DMS114 treated with DMSO at 0.1 percent for 48 hours (cell line): ENCODE data around the gene AKAP12.

Experiments used
- DNase-seq: peaks from one replicate; lab custom pipeline; 2025; ENCODE audit not compliant: unreplicated experiment; lab: John Stamatoyannopoulos, UW

AKAP12 gene, protein sequence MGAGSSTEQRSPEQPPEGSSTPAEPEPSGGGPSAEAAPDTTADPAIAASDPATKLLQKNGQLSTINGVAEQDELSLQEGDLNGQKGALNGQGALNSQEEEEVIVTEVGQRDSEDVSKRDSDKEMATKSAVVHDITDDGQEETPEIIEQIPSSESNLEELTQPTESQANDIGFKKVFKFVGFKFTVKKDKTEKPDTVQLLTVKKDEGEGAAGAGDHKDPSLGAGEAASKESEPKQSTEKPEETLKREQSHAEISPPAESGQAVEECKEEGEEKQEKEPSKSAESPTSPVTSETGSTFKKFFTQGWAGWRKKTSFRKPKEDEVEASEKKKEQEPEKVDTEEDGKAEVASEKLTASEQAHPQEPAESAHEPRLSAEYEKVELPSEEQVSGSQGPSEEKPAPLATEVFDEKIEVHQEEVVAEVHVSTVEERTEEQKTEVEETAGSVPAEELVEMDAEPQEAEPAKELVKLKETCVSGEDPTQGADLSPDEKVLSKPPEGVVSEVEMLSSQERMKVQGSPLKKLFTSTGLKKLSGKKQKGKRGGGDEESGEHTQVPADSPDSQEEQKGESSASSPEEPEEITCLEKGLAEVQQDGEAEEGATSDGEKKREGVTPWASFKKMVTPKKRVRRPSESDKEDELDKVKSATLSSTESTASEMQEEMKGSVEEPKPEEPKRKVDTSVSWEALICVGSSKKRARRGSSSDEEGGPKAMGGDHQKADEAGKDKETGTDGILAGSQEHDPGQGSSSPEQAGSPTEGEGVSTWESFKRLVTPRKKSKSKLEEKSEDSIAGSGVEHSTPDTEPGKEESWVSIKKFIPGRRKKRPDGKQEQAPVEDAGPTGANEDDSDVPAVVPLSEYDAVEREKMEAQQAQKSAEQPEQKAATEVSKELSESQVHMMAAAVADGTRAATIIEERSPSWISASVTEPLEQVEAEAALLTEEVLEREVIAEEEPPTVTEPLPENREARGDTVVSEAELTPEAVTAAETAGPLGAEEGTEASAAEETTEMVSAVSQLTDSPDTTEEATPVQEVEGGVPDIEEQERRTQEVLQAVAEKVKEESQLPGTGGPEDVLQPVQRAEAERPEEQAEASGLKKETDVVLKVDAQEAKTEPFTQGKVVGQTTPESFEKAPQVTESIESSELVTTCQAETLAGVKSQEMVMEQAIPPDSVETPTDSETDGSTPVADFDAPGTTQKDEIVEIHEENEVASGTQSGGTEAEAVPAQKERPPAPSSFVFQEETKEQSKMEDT (N-terminal part only)

DNA sequence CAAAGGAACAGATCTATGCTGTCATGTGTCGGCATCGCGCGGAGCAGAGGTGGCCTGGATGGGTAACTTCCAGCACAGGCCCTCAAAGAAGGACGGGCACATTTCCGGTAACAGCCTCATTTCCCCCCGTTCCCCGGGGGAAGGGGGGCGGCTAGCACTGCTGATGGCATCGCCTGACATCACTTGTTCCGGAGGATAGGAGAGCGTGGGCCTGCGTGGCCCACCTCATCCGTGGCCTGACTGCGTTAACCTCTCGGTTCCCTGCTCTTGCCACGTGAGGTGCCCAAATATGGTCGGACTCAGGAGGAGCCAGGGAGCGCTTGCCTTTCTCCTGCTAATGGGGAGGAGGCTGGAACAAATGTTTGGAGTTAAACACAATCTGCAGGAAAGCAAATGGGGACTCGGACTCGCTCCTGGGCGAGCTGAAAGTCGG, at the start of gene AKAP12:
Gene AKAP12 (plus strand): TSS at position 365 of the 433 bp plus-strand sequence. CDS start 596 bp downstream, outside the sequence.
- DNase-seq, result no peak

DNA sequence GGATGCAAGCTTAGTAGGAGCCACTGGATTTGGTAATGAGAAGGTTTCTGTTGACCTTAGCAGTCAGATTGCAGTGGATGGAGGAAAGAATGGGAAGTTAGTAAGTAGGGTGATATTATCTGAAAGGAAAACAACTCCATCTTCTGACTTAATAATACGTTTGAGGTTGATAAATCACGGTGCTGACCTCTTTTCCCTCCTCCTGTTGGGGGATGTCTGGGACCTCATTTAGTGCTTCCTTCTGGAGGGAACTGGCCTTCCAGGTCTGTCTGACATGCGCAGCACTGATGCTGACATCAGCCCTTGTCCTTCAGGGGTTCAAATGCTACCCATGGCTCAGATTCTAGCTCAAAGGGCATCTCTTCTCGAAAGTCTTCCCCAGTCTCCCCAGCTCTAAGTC, 48.2 kb upstream of the AKAP12 start:
- DNase-seq, result no peak

DNA sequence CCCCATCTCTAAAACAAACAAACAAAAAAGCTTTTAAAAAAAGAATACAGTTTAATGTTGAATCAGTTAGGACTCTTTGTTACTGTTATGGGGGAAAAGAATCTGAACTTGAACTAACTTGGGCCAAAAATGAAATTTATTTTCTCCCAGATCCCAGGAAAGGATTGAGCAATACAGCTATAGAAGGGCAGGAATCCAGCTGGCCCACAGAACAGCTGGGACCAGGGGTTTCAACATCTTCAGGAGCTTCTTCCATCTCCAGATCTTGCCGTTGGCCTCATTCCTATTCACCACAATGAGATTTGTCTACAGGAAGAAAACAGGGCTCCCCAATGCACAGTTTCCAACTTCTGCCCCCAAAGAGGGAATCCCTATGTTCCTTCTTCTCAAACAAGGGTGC, 43.2 kb upstream of the AKAP12 start:
- no peak for DNase-seq

DNA sequence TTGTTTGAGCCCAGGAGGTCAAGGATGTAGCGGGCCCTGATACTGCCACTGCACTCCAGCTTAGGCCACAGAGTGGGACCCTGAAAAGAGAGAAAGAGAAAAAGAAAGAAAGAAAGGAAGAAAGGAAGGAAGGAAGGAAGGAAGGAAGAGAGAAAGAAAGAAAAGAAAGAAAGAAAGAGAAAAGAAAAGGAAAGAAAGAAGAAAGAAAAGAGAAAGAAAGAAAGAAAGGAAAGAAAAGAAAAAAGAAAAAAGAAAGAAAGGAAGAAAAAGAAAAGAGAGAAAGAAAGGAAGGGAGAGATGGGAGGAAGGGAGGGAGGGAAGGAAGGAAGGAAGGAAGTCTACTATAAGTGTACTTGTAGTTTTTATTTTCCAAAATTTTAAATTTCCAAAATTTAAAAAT, 42.2 kb upstream of the AKAP12 start:
- no peak for DNase-seq

DNA sequence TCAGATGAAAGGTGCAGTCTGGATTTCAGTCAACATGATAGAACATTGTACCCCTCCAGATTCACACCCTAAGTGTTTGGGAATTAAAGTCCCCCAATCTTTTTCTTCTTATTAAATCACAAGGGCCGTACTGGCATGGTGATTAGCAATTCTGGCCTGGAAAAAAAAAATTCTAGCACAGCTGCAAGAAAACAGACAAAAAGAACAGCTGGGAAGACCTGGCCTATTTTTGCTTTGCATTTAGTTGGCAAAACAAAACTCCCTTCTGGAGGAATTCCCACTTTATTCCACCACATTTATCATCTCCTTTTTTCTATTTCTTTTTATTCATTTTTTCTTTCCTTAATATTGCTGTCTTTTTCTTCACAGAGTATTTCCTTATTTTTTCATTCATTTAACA, 39.8 kb upstream of the AKAP12 start:
- no peak for DNase-seq

DNA sequence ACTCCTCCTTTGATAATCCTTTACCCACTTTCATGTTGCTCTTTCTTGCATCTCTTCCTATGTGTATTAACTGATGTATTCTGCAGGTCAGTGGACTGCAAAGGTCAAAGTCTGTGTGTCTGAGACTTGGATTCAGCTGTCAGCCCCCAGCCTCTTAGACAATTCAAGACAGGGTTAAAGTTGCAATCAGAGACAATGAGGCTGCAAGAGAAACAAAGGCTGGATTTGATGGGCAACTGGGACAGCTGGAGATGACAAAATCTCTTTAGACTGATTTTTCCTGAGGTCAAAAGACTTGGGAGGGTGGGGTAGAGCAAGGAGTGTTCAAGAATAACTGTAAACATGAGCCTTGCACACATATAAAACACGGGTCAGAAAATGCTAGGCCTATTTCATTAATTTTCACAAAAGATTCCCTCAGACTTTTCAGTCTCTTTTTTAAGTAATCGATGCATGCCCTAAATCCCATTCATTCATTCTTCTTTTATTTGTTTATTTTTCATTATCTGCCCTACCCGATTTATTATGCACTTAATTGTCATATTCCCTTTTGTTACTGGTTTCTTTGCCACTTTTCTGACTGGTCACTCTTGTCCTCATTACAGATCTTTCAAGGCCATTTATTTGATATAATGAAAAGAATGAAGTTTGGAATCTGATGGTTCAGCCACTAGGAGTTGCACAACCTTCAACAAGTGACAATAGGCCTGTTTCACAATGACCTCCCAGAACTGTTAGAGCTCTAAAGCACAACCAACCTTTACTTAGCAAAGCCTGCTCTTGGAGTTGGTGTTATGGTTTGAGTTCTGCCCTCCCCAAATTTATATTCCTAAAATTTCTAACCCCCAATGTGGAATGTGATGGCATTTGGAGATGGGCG, 33.8 kb upstream of the AKAP12 start:
- DNase-seq, result no peak

DNA sequence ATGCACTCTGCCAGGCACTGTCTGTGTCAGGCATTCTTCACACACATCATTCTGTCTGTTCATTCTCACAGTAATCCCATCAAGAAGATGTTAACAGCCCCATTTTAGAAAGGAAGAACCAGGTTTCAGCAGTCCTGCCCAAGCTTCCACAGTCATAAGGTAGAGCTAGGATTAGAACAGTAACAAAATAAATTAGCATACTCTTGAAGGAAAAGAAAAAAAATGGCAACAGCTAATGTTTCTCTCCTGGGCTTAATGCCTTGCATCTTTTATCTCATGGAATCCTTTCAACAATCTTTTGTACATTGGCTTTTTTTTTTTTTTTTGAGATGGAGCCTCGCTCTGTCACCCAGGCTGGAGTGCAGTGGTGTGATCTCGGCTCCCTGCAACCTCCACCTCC, 32.1 kb upstream of the AKAP12 start:
- DNase-seq, result no peak

DNA sequence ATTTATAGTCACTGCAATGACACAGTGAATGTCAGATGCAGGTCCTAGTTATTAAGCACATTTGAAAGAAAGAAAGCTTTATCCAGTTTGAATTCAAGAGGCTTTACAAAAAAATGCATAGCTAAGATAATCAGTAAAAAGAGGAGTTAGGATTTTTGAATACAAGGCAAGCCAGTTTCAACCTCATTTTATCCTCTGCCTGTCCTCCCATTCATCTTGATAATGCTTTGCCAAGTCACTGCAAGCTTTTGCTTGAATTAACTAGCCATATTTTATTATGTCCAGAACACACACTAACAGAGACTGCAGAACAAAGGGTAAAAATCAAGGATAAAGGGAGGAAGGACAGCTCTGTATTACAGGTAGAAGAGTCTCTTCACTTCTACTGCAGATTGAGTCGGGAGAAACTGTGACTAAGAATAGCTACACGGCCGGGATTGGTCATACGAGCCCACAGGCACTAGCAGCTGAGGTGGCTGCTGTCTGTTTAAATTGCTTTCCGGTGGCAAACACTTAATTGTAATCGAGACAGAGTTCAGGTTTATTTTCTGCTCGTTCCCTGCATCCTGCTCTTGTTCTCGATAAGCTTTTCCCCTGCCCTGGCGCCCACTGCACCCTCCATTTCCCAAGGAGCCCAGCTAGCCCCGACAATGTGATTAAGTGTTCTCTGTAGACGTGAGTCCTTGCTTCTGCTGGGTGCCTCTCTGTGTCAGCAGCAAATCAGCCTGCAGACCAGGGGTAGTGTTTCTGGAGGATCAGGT, 30.5 kb upstream of the AKAP12 start:
- no peak for DNase-seq

DNA sequence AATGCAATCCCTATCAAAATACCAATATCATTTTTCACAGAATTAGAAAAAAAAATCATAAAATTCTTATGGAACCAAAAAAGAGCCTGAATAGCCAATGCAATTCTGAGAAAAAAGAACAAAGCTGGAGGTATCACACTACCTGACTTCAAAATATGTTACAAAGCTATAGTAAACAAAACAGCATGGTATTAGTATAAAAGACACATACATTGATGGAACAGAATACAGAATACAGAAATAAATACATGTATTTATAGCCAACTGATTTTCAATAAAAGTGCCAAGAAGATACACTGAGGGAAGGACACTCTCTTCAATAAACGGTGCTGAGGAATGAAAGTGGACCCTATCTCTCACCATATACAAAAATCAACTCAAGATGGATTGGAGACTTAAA, 28.7 kb upstream of the AKAP12 start:
- DNase-seq, result no peak

DNA sequence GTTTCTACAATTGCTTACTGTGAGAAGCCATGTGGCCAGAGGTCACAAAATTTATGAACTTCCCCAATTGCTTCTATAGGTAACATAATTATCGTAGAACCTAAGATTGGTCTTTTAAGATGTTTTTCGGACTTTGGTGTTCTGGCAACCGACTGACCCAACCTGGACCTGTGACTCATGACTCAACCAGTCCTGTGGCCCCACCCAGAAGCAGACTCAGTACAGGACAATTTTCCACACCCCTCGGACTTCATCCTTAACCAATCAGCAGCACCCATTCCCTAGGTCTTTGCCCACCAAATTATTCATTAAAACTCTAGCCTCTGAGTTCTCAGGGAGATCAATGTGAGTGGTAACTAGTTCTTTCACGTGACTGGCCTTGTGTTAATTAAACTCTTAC, 26.4 kb upstream of the AKAP12 start:
- no peak for DNase-seq

DNA sequence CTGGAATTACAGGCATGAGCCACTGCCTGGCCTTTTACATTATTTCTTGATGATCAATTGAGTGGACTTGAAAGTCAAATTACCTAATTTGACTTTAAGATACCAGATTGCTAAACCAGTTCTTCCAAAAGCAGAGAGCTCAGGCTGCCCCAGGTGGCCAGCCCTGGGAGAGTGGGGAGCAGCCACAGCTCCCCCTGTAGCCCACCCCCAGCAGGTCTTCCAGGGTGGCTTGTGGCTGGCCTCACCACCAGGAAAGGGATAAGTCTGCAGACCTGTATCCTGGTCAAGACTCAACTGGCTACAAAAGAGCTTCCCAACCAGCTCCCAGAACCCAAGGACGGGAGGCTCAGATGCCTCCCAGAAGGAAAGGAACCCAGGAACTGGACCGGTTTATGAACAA, 23.8 kb upstream of the AKAP12 start:
- no peak for DNase-seq

DNA sequence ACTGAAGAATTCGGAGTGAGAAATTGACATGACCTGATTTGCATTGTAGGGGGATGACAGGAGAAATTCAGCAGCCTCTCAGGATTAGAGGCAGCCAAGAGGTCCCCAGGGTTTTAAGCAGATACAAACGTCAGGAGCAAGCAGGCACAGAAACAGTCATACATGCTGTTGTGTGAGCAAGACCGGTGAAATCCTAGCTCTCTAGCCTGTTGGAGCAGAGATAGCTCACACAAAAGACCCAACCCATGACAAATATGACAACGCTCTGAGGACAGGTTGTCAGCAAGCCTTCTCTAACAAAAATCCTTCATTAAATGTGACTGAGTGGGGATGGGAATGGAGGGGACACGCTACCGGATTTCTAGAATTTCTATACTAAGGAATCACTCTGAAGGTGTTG, 23.0 kb upstream of the AKAP12 start:
- DNase-seq, result no peak

DNA sequence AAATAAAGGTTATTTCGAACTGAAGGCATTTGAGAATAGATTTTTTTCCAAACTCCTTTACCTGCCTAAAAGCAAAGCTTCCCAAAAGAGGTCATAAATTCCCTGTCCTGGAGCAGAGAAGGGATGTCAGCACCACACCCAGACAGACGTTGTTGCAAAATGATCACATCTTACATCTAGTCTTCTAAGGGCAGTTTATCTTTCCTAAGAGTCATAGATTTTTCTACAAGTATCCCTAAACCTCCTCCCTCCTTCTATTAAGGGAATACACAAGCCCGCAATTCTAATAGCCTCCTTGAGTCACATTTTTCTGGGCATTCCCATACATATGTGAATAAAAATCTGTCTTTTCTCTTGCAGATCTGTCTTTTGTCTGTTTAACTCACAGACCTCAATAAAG, 20.6 kb upstream of the AKAP12 start:
- DNase-seq, result no peak

DNA sequence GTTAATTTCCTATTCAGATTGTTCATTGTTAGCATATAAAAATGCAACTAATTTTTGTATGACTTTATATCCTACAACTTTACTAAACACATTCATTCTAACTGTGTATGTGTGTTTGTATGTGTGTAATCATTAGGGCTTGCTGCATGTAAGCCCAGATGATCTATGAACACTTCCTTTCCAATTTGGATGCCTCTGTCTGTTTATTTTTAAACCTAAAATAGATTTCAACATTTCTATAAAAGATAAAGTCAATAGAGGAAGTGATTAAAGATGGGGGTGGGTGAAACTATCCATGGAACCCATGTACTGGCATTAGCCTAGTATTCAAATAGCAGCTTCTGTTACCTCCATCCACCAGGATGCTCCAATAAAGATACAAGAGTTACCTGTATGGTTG, 15.7 kb upstream of the AKAP12 start:
- DNase-seq, result no peak

DNA sequence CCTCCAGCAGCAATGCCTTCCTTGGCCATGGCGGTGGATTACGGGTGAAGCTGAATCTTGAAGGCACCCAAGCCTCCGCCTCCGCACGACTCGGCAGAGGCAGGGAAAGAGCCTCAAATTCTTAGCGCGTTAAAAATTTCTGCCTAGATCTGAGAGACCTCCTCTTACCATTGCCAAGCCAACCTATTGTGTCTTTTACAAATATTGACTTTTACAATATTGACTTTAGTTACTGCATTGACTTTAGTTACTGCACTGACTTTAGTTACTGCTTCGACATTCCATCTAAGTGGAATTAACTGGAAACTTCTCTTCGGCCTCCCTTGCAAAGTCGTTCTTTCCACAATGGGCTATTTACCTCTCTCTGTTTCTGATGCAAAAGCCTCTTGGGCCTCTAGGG, 13.8 kb upstream of the AKAP12 start:
- DNase-seq, result no peak

DNA sequence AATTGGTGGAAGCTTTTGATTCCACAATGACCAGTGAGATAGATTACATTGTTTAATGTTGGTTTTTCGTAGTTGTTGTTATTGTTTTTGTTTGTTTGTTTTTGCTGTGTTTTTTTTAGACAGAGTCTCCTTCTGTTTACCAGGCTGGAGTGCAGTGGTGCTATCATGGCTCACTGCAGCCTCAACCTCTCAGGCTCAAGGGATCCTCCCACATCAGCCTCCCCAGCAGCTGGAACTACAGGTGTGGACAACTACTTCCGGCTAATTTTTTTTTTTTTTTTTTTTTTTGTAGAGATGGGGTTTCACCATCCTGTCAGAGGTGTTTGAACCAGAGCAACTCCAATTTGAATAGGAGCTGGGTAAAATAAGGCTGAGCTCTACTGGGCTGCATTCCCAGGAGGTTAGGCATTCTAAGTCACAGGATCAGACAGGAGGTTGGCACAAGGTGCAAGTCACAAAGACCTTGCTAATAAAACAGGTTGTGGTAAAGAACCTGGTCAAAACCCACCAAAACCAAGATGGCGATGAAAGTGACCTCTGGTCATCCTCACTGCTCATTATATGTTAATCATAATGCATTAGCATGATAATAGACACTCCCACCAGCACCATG, 10.9 kb upstream of the AKAP12 start:
- no peak for DNase-seq

DNA sequence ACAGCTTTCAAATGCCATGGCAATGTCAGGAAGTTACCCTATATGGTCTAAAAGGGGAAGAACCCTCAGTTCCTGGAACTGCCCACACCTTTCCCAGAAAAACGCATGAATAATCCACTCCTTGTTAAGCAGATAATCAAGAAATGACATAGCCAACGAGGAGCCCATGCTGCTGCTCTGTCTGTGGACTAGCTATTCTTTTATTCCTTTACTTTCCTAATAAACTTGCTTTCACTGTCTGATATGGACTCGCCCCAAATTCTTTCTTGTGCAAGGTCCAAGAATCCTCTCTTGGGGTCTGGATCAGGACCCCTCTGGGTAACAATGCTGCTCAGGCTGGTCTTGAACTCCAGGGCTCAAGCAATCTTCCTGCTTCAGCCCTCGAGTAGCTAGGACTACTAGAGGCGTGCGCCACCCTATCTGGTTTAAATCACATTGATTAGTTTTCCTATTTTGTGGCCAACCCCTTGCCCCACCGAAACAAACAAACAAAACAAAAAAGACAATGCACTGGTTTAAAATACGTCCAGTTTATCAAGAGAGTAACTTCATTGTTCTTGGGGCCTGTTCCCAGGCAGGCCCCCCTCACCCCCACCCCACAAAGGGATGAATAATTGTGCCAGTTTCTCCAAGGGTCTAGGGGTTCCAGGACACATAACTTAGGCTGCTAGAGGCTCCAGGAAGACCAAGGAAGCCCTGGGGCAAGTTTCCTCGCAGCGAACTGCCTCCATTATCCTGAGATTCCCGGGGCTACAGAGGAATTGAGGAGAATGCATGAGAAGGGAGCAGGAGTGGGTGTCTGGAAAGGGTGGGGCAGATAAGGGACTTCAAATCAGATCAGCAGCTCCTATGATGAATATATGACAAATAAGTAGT, 10.1 kb upstream of the AKAP12 start:
- DNase-seq, result no peak

DNA sequence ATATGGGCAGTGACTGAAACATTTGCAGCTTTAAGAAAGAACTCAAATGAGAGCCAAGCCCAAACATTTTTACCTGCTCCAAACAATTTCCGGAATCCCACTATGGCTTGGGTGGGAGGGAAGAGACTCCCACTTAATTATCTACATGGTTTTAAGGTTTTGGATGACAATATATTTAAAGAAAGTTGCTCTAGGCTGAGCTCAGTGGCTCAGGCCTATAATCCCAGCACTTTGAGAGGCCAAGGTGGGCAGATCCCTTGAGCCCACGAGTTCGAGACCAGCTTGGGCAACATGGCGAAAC, 9.5 kb upstream of the AKAP12 start:
- DNase-seq, result no peak

DNA sequence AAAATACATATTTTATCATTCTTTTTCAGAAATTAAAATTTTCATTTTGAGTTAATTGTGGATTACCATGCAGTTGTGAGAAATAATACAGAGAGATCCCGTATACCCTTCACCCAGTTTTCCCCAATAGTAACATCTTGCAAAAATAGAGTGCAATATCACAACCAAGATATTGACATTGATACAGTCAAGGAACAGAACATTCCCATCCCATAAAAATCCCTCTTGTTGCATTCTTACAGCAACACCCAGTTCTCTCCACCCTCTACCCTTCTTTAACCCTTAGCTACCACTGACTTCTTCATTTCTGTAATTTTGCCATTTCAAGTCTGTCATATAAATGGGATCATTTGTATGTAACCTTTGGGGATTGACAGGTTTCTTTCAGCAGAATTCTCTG, 6.9 kb upstream of the AKAP12 start:
- DNase-seq, result no peak
